HG02642 (cell line): ENCODE data around the gene SHISA5.
"Not testable (repeated sequence)": the region's sequence is repeated elsewhere in the genome, so short reads cannot be mapped to it uniquely, and the experiment has no call there.

Source experiments
- ATAC-seq: cut with Tn5 transposase; IDR thresholded peaks from one replicate; pipeline ENCODE4 v1.9.1; 2021; ENCODE audit warnings: mild to moderate bottlenecking; ENCODE audit not compliant: unreplicated experiment, poor library complexity

SHISA5 gene

DNA sequence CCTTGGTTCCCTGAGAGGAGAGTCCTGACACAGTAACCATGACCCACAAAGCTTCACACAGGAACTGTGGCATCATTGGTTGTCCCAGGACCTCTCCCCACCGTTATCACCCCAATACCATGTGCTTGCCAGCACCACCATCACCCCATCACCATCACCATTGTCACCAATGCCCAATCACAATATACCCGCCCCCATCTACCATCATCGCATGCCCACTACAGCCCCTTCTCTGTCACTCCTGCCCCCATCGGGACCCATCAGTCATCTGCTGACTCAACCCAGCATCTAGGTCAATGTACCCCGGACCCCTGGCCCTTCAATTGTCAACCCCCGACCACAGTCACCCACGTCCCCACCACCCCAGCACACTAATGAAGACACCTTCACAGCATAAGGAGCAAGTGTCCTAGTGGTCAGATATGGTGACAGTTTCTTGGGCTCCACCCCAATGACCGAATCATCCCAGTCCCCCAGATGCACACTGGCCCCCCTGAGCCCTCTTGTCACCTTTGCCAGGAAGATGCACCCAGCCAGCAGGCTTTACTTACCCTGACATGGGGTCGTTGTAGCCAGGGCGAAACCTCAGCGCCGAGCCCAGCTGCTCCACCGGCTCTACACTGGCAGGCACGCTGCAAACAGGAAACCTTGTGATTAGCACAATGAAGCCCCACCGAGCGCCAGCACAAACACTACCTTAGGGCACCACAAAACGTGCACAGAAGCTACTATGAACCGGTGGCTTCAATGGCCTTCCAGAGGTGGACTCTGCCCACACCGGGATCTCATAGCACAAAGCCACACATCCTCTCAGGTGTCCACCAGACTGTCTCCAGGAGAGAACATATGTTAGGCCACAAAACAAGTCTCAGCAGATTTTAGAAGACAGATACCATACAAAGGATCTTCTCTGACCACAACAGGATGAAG lies 25.1 kb downstream of the SHISA5 start:
- ATAC-seq: no peak

DNA sequence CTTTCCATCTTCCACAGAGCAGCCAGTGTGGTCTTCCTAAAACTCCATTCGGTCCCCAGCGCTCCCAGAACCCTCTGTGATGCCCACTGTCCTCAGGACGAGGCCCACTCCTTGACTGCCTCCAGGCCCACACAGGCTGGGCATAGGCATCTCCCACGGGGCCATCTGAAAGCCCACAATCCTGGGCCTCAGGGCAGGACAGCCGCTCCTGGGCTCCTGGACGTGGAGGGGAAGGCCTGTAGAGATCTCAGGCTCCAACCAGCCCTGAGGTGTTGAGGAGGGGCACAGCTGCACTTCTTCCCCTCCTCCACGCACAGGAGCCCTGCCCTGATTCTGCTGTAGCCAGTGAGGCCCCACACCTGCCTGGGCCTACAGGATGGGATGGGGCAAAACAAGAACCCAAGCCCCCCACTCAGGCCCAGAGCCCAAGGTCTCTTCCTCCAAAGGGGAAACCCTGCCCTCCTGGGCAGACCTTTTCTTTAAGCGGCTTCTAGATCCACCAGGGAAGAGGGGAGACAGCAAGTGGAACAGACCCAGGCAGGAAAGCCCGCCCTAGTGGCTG lies 25.9 kb downstream of the SHISA5 start:
- ATAC-seq: no peak

DNA sequence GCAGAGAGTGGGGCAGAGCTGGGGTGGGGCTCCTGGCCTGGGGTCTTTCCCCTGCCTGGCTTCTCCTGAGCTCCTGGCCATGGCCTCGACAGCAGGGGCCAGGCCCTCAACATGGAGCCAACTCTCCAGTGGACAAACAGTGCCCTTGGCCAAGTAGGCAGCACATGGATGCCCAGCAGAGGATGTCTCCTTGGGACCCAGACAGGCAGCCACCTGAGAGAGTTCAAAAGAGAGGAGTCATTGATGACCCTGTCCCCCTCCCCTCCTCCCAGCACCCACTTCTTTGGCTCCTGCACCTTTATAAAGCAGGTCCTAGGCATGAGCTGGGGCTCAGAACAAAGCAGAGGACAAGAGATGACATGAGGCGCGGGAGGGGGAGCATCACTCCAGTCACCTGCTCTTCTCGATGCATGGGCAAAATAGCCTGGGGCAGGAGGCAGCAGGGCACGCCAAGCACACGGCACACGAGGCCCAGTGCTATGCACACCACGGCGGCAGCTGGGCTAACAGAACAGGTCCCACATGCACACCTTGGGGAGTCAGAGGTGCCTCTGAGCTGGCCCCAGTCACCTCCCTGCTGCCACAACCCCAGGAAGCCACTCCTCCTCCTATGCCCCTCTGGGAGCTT lies 27.4 kb downstream of the SHISA5 start:
- no peak for ATAC-seq

DNA sequence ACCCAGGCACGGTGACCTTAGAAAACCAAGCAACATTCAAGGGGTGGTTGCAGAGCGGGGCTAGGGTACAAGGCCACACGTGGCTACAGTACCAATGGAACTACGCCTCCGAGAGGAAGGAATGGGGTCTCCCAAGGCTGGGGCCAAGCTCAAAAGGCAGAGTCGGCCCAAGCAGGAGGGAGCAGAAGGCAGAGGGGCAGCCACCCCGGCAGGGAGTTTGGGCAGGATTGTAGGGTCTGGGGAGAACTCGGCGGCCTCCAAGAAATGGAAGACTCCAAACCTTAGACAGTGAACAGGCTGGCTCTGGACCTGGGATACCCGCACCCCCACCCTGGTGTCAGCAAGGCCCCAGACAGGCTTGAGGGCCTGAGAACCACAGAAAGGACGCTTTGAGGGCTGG lies 28.8 kb downstream of the SHISA5 start:
- ATAC-seq: no peak

DNA sequence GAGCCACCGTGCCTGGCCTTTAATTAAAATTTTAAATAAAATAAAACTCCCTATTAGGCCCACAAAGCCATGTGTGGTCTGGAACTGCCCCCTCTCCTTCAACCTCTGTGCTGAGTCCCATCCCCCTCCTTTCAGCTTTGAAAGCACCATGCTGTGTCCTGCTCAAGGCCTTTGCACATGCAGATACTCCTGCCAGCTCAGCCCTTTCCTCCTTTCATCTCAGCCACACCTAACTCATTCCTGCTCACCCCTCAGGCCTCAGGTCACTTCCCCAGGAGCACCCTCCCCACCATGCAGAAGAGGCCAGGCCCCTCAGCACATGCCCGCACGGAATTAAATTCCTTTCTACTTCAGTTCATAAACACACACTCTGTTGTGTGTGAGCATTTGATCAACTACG lies 29.4 kb downstream of the SHISA5 start:
- no peak for ATAC-seq

GRCh38 chr3:48474031-48474430 lies 29.9 kb downstream of the SHISA5 start:
- not testable (repeated sequence) for ATAC-seq

GRCh38 chr3:48473617-48473952 lies 30.4 kb downstream of the SHISA5 start:
- no peak for ATAC-seq

GRCh38 chr3:48472923-48473616 lies 30.9 kb downstream of the SHISA5 start:
- ATAC-seq: peak; percentile 82

DNA sequence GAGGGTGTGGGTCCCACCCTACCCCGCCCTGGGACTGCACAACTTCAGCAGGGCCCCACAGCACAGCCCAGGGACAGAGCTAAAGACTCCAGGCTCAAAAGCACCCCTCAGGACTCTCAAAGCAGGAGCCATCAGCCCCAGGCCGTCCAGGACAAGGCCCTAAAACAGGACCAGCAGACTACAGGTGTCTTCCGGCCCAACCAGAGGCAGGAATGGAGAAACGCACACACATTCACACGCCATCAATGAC lies 31.4 kb downstream of the SHISA5 start:
- ATAC-seq: peak; percentile 8

GRCh38 chr3:48470286-48470685 lies 33.7 kb downstream of the SHISA5 start:
- no peak for ATAC-seq

DNA sequence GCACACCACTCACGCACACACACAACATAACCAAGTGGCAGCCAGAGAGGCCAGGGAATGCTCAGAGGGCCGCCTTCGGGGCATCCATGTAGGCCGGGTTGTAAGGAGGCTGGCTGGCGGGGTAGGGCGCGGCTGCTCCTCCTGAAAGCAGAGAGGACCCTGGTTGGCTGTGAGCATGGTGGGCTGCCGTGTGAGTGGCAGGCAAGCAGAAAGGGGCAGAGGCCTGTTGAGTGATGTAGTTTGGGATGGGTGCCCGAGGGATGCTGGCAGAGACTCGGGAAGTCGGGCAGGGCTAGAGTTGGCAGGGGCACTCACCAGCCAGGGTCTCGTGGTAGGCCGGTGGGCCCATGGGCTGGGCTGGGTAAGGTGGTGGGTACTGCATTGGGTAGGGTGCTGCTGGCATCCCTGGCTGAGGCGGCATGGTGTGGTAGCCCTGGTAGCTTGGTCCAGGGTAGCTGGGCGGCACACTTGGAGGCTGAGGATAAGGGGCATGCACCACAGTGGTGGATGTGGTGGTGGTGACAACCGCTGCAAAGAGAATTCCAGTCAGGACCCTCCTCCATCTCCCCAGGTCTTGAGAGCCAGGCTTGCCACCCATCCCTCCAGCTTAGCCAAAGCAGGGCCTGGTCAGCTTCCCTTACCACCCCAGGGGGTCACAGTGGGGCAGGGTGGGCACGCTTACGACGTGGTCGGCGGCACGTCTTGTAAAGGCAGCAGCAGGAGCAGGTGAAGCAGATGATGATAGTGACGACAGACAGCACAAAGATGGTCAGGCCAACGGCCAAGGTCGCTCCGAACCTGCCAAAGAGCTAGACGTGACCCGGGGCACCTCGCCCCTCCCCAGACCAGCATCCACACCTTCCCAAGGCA lies 34.7 kb downstream of the SHISA5 start:
- no peak for ATAC-seq

GRCh38 chr3:48468329-48468731 lies 35.6 kb downstream of the SHISA5 start:
- no peak for ATAC-seq

DNA sequence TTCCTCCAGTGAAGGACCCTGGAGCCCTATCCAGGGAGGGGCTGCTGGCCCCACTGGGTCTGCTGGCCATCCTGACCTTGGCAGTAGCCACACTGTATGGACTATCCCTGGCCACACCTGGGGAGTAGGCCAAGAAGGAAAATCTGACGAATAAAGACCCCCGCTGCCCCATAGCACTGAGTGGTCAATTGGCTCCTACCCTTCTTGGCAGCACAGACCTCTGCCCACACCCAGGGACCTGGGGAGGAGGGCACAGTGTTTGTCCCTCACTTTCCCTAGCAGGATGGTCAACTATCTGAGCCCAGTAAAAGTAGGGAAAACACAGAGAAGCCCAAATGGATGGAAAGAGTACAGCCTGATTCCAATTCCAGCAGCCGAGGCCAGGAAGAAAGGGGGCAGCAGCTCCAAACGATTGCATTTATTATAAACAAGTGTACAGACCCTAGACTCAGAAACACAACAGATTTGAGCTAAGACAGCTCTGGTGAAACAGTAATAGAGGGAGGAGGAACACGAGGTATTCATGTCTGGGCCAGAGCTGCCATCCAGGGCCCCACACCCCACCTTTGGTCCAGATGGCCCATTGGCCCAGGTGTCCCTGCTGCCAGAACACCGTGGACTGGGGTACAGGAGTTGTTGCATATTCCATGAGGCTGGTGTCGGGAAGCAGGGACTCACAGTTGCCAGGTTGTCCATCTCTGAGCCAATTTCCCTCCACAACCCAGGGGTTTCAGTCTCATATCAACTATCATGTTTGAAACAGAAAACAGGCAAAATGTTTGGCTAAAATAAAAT lies 36.3 kb downstream of the SHISA5 start:
- ATAC-seq: no peak

DNA sequence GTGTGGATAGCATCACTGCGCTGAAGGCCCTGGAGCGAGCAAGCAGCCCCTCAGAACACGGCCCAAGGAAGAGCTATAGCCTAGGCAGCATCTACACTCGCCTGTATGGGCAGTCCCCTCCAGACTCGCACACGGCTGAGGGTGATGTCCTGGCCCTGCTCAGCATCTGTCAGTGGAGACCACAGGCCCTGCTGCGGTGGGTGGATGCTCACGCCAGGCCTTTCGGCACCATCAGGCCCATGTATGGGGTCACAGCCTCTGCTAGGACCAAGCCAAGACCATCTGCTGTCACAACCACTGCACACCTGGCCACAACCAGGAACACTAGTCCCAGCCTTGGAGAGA lies 36.9 kb downstream of the SHISA5 start:
- ATAC-seq: no peak

DNA sequence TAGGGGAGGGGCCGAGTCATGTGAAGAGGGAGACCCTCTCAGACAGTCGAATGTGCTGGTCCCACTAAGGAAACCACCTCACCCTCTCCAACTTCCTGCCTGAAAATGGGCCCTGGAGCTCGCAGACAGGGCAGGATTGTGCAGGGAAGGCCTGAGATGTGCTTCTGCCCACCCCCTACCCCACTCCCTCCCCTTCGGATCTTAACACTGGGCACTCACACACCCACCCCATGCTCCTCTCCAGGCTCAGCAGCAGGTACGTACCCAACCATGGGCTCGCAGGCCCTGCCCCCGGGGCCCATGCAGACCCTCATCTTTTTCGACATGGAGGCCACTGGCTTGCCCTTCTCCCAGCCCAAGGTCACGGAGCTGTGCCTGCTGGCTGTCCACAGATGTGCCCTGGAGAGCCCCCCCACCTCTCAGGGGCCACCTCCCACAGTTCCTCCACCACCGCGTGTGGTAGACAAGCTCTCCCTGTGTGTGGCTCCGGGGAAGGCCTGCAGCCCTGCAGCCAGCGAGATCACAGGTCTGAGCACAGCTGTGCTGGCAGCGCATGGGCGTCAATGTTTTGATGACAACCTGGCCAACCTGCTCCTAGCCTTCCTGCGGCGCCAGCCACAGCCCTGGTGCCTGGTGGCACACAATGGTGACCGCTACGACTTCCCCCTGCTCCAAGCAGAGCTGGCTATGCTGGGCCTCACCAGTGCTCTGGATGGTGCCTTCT lies 37.4 kb downstream of the SHISA5 start:
- ATAC-seq: peak; percentile 8

DNA sequence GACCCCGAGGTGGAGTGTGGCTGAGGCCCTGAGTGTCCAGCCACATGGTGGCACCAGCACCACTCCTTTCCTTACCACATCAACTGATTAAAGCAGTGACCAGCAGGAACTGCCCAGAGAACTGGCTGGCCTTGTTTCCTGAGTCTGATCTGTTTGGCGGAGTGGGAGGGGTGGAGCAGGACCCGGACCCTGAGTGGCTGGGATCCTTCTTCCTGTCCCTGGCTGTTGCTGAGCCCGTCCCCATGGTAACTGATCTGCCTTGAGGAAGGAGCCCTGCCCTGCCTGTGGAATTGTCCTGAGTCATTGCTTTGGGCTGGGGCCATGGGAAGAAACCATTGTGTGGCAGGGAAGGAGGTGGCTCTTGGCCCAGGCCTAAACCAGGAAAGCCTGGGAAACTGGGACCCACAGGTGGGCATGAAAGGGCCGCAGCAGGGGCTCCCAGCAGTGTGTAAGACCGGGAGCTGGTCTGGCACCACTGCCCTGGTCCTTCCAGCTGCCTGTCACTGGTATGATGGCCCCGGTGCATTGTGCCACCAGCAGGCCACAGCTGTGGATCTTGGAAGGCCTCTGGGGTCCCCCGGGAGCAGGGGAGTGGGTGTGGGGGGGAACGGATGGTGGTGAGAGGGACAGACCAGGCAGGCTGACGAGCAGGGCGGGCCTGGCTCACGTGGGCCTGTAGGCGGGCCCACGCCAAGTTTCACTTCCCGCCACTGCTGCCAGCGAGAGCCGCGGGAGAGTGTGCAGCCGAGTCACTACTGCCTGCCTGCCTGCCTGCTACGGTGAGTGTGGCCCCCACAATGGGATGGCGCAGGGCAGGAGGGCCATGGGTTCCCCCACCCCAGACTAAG lies 38.2 kb downstream of the SHISA5 start:
- peak; percentile 84 for ATAC-seq

DNA sequence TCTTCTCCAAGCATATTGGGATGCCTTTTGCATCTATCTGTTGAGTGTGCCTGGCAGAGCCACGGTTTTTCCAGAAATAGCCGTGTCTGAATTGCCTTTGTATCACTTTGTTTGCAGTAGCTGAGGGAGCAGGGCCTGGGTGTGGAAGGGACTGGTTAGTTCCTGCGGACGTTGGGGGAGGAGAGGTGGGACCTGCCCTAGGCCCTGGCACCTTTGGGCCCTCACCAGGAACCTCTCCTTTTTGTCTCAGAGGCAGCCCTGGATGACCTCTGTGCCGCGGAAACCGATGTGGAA lies 38.8 kb downstream of the SHISA5 start:
- ATAC-seq: no peak

GRCh38 chr3:48464713-48465221 lies 39.2 kb downstream of the SHISA5 start:
- ATAC-seq: no peak
